ENCODE measurements around the gene CYSLTR2.

DNA sequence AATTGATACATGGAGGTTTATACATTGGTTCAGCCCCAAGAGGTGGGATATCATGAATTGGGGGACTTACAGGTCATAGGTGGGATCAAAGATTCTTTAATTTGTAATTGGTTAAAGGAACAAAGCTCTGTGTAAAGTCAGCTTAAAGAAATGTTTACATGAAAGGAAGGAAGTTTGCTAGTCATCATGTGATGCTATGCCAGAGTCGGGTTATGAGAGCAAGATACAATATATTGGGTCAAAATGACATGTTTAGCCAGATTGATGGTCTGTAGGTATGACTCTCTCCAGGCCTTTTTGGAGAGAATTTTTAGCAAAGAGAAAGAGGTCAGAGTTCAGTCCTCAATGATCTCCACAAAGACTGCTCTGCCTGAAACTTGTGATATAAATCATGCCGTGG lies 5.3 kb upstream of the CYSLTR2 start:
- TF ChIP-seq, protein P1, sequence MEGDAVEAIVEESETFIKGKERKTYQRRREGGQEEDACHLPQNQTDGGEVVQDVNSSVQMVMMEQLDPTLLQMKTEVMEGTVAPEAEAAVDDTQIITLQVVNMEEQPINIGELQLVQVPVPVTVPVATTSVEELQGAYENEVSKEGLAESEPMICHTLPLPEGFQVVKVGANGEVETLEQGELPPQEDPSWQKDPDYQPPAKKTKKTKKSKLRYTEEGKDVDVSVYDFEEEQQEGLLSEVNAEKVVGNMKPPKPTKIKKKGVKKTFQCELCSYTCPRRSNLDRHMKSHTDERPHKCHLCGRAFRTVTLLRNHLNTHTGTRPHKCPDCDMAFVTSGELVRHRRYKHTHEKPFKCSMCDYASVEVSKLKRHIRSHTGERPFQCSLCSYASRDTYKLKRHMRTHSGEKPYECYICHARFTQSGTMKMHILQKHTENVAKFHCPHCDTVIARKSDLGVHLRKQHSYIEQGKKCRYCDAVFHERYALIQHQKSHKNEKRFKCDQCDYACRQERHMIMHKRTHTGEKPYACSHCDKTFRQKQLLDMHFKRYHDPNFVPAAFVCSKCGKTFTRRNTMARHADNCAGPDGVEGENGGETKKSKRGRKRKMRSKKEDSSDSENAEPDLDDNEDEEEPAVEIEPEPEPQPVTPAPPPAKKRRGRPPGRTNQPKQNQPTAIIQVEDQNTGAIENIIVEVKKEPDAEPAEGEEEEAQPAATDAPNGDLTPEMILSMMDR (IDR thresholded peaks at IDR 0.05), result no peak
- no peak for TF ChIP-seq POLR2A (IDR thresholded peaks at IDR 0.05)
